HG02571 (cell line): Measurements from ENCODE around the gene STK32C.
A peak's percentile ranks its signal among the peaks of the same experiment; 100 is the strongest.

Experiments
- ATAC-seq: cut with Tn5 transposase; IDR thresholded peaks from one replicate; pipeline ENCODE4 v1.9.1; 2021; ENCODE audit warnings: mild to moderate bottlenecking, moderate library complexity; ENCODE audit not compliant: unreplicated experiment

Gene STK32C

GRCh38 chr10:132236161-132236560 lies 71.6 kb downstream of the STK32C start:
- no peak for ATAC-seq

- ATAC-seq, result no peak
Measured at GRCh38 chr10:132234860-132235259, 72.9 kb downstream of the STK32C start.

- ATAC-seq, result no peak
Measured at GRCh38 chr10:132233501-132234085, 74.2 kb downstream of the STK32C start.

DNA sequence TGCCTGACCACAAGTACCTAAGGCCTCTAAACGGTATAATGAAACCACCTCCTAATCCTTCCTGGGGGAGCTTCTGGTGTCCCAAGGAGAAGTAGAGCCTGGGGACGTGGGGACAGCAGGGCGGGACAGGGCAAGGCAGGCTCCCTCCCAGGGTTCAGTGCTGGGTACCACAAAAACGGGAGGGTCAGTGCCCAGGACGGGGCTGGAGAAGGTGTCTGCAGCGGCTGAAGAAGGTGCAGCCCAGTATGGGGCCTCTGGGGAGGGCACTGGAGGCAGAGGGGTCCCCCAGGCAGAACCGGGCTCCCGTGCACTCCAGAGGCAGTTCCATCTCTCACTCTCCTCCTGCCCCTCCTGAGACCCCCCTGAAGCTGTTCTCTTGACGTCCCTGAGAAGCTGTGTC lies 74.8 kb downstream of the STK32C start:
- no peak for ATAC-seq

DNA sequence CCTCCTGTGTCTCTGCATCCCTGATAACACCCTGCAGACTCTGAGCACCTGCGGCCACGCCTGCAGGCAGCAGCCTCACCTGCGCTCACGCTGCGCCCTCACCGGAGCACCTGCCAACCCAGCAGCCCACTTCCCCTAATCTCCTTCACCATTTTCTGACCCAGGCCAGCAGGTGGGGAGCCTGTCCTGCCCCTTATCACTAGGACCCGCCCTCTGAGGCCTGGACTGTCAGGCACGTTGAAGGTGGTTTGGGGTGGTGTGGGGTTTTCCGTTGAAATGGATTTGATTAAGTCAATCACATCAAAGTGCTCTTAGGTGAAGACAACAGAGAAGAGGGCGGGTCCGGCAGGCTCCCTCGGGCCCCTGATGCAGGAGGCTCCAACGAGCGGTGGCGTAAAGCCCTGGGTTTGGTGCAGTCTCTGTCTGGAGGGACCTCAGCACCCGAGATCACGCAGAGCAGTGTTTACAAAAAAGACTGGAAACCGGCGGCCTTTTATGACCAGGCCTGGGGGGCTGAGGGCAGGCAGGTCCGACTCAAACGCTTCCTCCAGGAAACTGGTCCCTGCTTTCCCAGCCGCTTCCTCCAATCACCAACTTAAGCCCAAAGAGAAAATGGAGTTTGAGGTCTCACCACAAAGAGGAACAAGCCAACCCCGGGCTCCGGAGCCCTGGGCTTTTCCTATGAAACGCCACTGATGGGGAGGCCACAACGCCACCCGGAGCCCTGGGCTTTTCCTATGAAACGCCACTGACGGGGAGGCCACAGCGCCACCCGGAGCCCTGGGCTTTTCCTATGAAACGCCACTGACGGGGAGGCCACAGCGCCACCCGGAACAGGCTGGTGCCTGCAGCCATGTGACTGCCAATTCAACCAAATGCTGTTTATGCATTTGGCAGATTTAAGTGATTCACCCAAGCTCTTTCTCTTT lies 75.5 kb downstream of the STK32C start:
- no peak for ATAC-seq

GRCh38 chr10:132231656-132232022 lies 76.1 kb downstream of the STK32C start:
- ATAC-seq, result no peak

- no peak for ATAC-seq
Measured at GRCh38 chr10:132230557-132231210, 77.1 kb downstream of the STK32C start.

- no peak for ATAC-seq
Measured at GRCh38 chr10:132229834-132230556, 77.8 kb downstream of the STK32C start.

- ATAC-seq, result no peak
Measured at GRCh38 chr10:132229096-132229495, 78.7 kb downstream of the STK32C start.

DNA sequence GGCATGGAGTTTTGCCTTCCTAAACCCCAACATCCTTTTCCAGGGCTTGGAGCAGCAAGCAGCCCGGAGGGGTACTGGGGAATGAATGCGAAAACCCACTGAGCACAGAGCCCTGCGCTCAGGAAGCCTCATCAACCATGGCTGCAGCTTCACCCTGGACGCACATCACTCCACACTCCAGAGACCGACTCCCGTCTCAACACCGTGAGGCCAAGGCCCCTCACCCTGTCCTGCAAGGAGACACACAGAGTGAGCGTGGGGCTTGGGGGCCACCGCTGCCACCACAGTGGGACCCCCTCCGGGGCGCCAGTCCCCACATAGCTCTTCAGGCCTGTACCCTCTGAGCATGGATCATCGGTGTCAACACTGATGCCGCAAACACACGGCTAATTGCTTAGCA lies 79.1 kb downstream of the STK32C start:
- ATAC-seq, result no peak

DNA sequence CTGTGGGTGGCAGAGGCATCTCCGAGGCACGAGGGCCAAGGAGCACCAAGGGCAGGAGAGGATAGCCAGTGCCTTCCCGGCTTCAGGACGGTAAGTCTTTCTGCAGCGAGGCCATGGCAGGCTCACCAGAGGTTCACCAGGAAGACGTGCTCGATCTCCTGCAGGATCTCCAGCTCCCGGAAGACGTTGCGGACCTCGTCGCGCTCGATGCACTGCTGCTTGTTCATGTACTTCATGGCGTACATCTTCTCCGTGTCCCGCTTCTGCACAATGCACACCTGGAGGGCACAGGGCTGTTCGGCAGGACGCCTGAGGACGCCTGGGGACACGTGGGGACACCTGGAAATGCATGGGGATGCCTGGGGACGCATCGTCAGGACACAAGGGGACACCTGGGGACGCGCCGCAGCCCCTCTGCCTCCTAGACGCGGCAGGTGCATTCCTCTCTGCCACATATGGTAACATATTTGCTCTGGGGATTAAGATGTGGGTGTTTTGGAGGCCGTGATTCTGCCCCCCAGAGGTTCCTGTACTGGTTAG lies 79.8 kb downstream of the STK32C start:
- ATAC-seq, result no peak

GRCh38 chr10:132226586-132227405 lies 81.0 kb downstream of the STK32C start:
- no peak for ATAC-seq

DNA sequence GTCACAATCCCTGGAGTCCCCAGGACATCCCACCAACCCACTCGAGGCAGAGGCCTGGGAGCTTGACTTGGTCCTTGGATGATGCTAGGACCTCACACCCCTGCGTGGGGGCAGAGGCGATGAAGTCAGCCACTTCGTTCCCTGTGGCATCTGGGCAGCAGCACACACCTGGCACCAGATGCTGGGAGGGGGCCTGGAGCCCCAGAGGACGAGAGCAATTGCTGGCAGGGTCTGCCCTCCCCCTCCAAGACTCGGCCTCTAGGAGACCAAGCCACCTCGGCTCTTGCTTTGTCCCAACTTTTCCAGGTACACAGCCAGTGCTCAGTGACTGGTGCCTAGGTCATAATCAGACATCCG lies 81.9 kb downstream of the STK32C start:
- no peak for ATAC-seq

GRCh38 chr10:132225073-132225848 lies 82.5 kb downstream of the STK32C start:
- ATAC-seq, result no peak

DNA sequence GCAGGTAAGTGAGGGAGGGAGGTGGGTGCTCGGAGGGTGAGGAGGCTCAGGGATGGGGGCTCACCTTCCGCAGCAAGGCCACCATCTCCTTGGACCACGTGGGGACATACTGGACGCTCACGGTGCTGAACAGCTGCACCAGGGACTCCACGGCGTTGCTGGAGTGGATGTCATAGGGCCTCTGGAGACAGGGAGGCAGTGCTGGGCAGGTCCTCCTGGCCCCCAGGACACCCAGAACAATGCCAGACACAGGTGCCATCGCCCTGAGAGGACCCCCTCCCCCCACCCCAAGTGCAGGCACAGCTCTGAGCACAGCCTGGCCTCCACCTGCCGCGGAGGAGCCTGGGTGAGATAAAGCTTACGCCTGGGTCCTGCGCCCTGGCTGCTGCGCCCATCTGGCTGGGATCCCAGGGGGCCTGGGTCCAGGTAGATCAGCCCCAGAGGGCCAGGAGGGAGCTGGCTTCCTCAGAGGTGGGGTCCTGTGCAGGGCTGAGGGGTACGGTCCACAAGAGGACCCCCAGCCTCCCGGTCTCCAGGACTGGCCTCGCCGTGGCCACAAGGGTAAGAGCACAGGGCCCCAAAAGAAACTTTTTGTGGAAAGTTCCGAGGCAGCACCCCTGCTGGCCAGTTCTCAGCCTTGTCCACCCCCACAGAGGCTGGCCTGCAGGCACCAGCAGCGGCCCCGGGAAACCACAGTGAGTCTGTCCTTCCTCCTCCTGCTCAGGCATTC lies 83.2 kb downstream of the STK32C start:
- no peak for ATAC-seq

DNA sequence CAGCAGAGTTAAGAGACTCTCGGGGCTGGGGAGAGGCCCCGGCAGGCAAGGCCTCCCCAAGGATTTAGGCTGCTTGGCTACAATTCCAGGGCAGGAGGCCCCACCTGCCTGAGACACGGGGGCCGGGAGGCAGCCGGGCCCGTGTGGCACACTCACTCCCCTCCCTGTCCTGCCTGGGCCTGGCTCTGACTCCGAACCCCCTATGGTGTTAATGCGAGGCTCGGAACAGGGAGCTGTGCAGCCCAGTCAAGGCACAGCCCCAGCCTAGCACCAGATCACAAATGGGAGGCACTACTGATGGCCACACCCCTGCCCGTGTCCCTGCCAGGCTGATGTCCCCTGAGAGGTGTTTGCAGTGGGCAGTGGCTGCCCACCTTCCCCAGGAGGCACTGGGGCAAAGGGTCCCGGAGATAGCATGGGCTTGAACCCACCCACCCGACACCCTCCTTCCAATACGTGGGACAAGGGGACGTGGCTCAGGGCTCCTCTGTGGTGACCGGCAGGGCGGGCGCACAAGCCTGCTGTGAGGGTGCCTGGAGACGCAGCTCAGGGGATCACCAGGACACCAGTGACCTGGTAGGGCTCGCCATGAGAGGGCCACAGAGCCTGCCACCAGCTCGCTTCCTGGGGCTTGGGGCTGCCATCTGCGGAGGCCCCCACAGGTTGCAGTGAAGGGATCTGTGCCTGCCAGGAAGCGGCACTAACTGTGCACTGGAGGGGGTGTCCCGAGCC lies 84.0 kb downstream of the STK32C start:
- ATAC-seq, result no peak

GRCh38 chr10:132223156-132223590 lies 84.6 kb downstream of the STK32C start:
- peak; percentile 78 for ATAC-seq

GRCh38 chr10:132222726-132223125 lies 85.0 kb downstream of the STK32C start:
- no peak for ATAC-seq
